ENCODE data around the gene ANXA3. TPM values are rescaled to one million over a fixed set of nuclear protein-coding genes. Genes with fewer than 3 reads are reported as not detected.

Gene ANXA3
- total and polyA plus RNA-seq, 10 donors = 7.0 to 119 (median 41.1) TPM

GRCh38 chr4:78625073-78625472 lies 73.5 kb downstream of the ANXA3 start:
- Histone ChIP-seq H3K27me3 (replicated peaks in 1 of 7) (no peaks in the 10 kb centered on the region), H3K4me1 (peaks cover 0 to 26% (median 8%) of the 10 kb centered on the region in 6 donors), H3K4me3 (no peak overlapping the region), H3K9me3 (no peaks in the 10 kb centered on the region), H3K27ac (no peak overlapping the region), H3K36me3 (no peaks in the 10 kb centered on the region)
- WGBS, 5 donors = 88 to 91% (median 90%) methylated on average over 2 of the region's 2 CpGs
- DNase-seq = no peak
- TF ChIP-seq CTCF (IDR thresholded peaks at IDR 0.05 in 8 of 11, conservative IDR thresholded peaks at IDR 0.05 in 3 of 11) = no peak
- TF ChIP-seq POLR2A (IDR thresholded peaks at IDR 0.05) = no peak
- TF ChIP-seq POLR2AphosphoS5 (IDR thresholded peaks at IDR 0.05) = no peak
- intact Hi-C loops (cut with DNase I; ENCODE audit: low total_unique reads) = no loop called here

- intact Hi-C loops (cut with DNase I; ENCODE audit: low total_unique reads) = no loop called here
- no peaks in the 10 kb centered on the region for H3K9me3 ChIP-seq
- H3K36me3 ChIP-seq = no peaks in the 10 kb centered on the region
- 78 to 87% (median 87%) methylated on average over 3 of the region's 3 CpGs for WGBS, 5 donors
- no peak for DNase-seq
- H3K27ac ChIP-seq = no peak overlapping the region
- no peak overlapping the region for H3K4me3 ChIP-seq
- peaks cover 0 to 43% (median 22%) of the 10 kb centered on the region in 6 donors for H3K4me1 ChIP-seq
- TF ChIP-seq POLR2A (IDR thresholded peaks at IDR 0.05) = no peak
- TF ChIP-seq POLR2AphosphoS5 (IDR thresholded peaks at IDR 0.05) = no peak
- no peak for TF ChIP-seq CTCF (IDR thresholded peaks at IDR 0.05 in 8 of 11, conservative IDR thresholded peaks at IDR 0.05 in 3 of 11)
- H3K27me3 ChIP-seq (replicated peaks in 1 of 7) = no peaks in the 10 kb centered on the region
Observed at GRCh38 chr4:78627046-78627965, 75.7 kb downstream of the ANXA3 start.

- Histone ChIP-seq H3K9me3 (no peaks in the 10 kb centered on the region), H3K27ac (no peak overlapping the region), H3K27me3 (replicated peaks in 1 of 7) (no peaks in the 10 kb centered on the region), H3K4me1 (peaks cover 0 to 47% (median 22%) of the 10 kb centered on the region in 6 donors), H3K4me3 (no peak overlapping the region), H3K36me3 (no peaks in the 10 kb centered on the region)
- WGBS, 5 donors = 90 to 98% (median 93%) methylated on average over 4 of the region's 4 CpGs
- intact Hi-C loops (cut with DNase I; ENCODE audit: low total_unique reads) = no loop called here
- no peak for DNase-seq
- TF ChIP-seq POLR2AphosphoS5 (IDR thresholded peaks at IDR 0.05) (no peak), POLR2A (IDR thresholded peaks at IDR 0.05) (no peak), CTCF (IDR thresholded peaks at IDR 0.05 in 8 of 11, conservative IDR thresholded peaks at IDR 0.05 in 3 of 11) (no peak)
Observed at GRCh38 chr4:78627966-78628678, 76.6 kb downstream of the ANXA3 start.
